Measurements from ENCODE around the gene NAA15.
"Not testable (repeated sequence)": the region's sequence is repeated elsewhere in the genome, so short reads cannot be mapped to it uniquely, and the experiment has no call there.

NAA15 gene

DNA sequence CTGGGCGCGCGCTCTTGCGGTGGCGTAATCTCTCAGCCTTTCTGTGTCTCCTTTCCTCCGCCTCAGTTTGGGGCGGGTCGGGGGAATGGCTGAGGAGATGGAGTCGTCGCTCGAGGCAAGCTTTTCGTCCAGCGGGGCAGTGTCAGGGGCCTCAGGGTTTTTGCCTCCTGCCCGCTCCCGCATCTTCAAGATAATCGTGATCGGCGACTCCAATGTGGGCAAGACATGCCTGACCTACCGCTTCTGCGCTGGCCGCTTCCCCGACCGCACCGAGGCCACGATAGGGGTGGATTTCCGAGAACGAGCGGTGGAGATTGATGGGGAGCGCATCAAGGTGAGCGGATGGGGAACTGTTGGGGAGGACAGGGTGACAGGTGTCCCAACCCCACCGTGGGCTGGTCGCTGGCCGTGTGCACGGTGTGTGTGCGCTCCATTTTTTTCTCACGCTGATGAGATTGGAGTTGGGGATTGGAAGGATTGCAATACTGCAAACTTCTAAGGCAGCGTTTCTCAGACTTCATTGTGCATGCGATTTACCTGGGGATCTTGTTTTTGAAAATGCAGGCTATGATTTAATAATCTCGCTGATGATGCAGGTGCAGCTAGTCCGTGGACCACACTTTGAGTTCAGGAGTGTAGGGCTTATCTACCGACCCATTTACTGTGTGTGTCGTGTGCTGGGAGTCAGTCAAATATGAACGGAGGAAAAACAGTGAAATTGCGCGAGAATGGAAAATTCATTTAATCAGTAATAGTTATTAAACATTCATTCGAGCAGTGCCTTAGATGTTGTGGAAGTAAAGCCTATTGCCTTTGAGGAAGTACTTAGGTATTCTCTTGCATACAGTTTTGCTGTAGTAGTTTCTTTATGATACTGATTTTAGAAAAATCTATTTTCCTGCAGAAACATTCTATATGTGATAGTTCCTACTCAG, 153.1 kb downstream of the NAA15 start, which contains the start of gene RAB33B:
TSS of gene RAB33B (plus strand) at position 11 of the 935 bp plus-strand sequence. CDS start at position 86, 75 bp downstream.
- peak within 1 kb of the TSS; percentile 95 for H3K27ac Mint-ChIP-seq
- no peaks in the 10 kb centered on the region for H3K27me3 Mint-ChIP-seq
- H3K9me3 Mint-ChIP-seq = no peaks in the 10 kb centered on the region
- peaks cover 51% of the 10 kb centered on the region for H3K4me1 Mint-ChIP-seq (ENCODE audit: low read depth)
- H3K4me3 Mint-ChIP-seq = peak within 1 kb of the TSS; percentile 89
- intact Hi-C loops (cut with micrococcal nuclease) = loop anchor here (5.0 to 10.0 kb wide), 3 partner anchors 37 to 152 kb away; partner anchors contain the start of genes NAA15, NDUFC1 and SETD7
- H3K36me3 Mint-ChIP-seq (ENCODE audit: low read depth) = peaks cover 16% of the 10 kb centered on the region

DNA sequence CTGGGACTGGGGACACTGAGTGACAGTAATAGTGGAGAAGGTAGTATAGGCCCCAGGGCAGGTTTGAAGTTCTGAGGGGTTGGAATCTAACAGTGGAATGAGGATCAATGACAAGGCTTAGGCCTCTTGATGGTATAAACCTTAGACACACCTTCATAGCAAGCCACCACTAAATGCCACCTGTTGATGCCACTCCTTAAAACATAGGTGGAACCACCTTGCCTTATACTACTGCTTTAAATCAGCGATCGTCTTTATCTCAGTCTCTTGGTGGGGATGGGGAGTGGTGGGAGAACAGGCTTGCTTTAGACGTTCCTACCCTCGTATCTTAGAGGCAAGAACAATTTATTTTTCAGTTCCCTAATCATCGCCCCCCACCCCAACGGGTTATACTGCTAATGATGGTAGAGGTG, 153.8 kb downstream of the NAA15 start:
- no peaks in the 10 kb centered on the region for H3K9me3 Mint-ChIP-seq
- peak overlapping the region; percentile 18 for H3K4me3 Mint-ChIP-seq
- no peak overlapping the region for H3K27ac Mint-ChIP-seq
- H3K27me3 Mint-ChIP-seq = no peaks in the 10 kb centered on the region
- intact Hi-C loops (cut with micrococcal nuclease) = loop anchor here (10.0 kb wide), 1 partner anchor 100 kb away; the partner anchor contains the start of gene SETD7
- peaks cover 56% of the 10 kb centered on the region for H3K4me1 Mint-ChIP-seq (ENCODE audit: low read depth)
- H3K36me3 Mint-ChIP-seq (ENCODE audit: low read depth) = peaks cover 16% of the 10 kb centered on the region

GRCh38 chr4:139457318-139457717, 156.0 kb downstream of the NAA15 start:
- Mint-ChIP-seq H3K4me1 (ENCODE audit: low read depth) (peaks cover 62% of the 10 kb centered on the region), H3K27ac (no peak overlapping the region), H3K36me3 (ENCODE audit: low read depth) (peaks cover 16% of the 10 kb centered on the region), H3K27me3 (no peaks in the 10 kb centered on the region), H3K9me3 (no peaks in the 10 kb centered on the region), H3K4me3 (no peak overlapping the region)
- intact Hi-C loops (cut with micrococcal nuclease) = loop anchor here (10.0 kb wide), 1 partner anchor 97 kb away; the partner anchor contains the start of gene SETD7

DNA sequence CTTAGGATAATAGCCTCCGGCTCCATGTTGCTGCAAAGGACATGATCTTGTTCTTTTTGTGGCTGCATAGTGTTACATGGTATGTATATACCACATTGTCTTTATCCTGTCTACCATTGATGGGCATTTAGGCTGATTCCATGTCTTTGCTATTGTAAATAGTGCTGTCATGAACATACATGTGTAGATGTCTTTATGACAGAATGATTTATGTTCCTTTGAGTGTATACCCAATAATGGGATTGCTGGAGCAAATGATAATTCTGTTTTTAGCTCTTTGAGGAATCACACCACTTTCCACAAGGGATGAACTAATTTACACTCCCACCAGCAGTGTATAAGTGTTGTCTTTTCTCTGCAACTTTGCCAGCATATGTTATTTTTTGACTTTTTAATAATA, 157.2 kb downstream of the NAA15 start:
- H3K36me3 Mint-ChIP-seq (ENCODE audit: low read depth) = peaks cover 11% of the 10 kb centered on the region
- H3K4me1 Mint-ChIP-seq (ENCODE audit: low read depth) = peaks cover 58% of the 10 kb centered on the region
- no peak overlapping the region for H3K4me3 Mint-ChIP-seq
- no peaks in the 10 kb centered on the region for H3K27me3 Mint-ChIP-seq
- H3K9me3 Mint-ChIP-seq = no peaks in the 10 kb centered on the region
- intact Hi-C loops (cut with micrococcal nuclease) = loop anchor here (10.0 kb wide), 1 partner anchor 96 kb away; the partner anchor contains the start of gene SETD7
- no peak overlapping the region for H3K27ac Mint-ChIP-seq

GRCh38 chr4:139458999-139459398, 157.7 kb downstream of the NAA15 start:
- Mint-ChIP-seq H3K27me3 (no peaks in the 10 kb centered on the region), H3K36me3 (ENCODE audit: low read depth) (peaks cover 9% of the 10 kb centered on the region), H3K9me3 (no peaks in the 10 kb centered on the region), H3K4me3 (no peak overlapping the region), H3K4me1 (ENCODE audit: low read depth) (peaks cover 62% of the 10 kb centered on the region), H3K27ac (no peak overlapping the region)
- intact Hi-C loops (cut with micrococcal nuclease) = loop anchor here (10.0 kb wide), 1 partner anchor 96 kb away; the partner anchor contains the start of gene SETD7

DNA sequence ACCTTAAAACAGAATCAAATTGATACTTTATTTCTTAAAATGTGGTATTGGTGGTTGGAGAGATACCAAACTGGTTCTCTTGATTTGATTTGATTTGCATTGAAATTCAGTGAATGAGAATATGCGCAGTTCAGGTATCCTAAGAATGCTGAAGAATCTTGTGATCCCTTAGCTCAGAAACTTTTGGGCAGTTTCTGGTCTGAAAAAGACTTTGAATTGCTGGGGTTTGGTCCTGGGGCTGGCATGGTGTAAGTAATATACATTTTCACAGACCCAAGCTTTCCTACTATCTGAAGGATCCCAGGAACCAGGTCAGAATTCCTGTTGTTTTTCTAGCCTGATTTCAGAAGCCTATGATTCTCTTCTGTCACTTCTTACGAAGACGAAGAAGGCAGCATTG, 159.3 kb downstream of the NAA15 start:
- Mint-ChIP-seq H3K27ac (no peak overlapping the region), H3K4me1 (ENCODE audit: low read depth) (peaks cover 48% of the 10 kb centered on the region), H3K27me3 (no peaks in the 10 kb centered on the region), H3K9me3 (no peaks in the 10 kb centered on the region), H3K4me3 (no peak overlapping the region), H3K36me3 (ENCODE audit: low read depth) (peaks cover 5% of the 10 kb centered on the region)
- intact Hi-C loops (cut with micrococcal nuclease) = no loop called here

DNA sequence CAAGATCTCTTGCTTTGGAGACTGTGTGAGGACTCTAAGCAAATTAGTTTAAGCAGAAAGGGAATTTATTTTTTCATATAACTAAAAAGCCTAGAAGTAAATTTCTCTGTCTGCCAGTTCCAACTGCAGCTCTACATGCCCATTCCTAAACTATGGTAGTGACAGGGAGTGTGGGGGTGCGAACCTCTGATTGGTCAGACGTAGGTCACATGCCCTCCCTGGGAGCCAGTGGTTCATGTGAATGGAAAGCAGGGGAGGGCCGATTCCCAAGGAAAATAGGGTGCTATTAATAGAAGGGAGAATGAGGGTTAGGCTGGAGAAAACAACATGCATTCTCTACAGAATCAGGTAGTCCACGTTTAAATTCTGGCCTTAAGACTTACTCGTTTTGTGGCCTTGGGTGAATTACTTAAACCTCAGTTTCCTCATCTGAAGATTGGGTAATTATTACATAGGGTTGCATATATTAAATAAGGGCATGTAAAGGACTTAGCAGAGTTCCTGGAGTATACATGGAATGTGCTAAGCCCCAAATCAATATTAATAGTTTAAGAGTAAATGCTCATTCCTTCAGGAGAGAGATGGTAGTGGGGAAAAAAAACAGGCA, 159.8 kb downstream of the NAA15 start:
- Mint-ChIP-seq H3K4me1 (ENCODE audit: low read depth) (peaks cover 42% of the 10 kb centered on the region), H3K27ac (no peak overlapping the region)

GRCh38 chr4:139464512-139464911, 163.2 kb downstream of the NAA15 start:
- peaks cover 24% of the 10 kb centered on the region for H3K4me1 Mint-ChIP-seq (ENCODE audit: low read depth)
- H3K36me3 Mint-ChIP-seq (ENCODE audit: low read depth) = peaks cover 21% of the 10 kb centered on the region
- H3K27me3 Mint-ChIP-seq; H3K27ac Mint-ChIP-seq; intact Hi-C loops (cut with micrococcal nuclease); H3K4me3 Mint-ChIP-seq: not testable (repeated sequence)
- peaks cover 18% of the 10 kb centered on the region for H3K9me3 Mint-ChIP-seq

More for the DNA sequence above, 159.8 kb downstream of the NAA15 start:
- Mint-ChIP-seq H3K27me3 (no peaks in the 10 kb centered on the region), H3K36me3 (ENCODE audit: low read depth) (peaks cover 5% of the 10 kb centered on the region), H3K4me3 (no peak overlapping the region), H3K9me3 (no peaks in the 10 kb centered on the region)
- intact Hi-C loops (cut with micrococcal nuclease) = no loop called here

DNA sequence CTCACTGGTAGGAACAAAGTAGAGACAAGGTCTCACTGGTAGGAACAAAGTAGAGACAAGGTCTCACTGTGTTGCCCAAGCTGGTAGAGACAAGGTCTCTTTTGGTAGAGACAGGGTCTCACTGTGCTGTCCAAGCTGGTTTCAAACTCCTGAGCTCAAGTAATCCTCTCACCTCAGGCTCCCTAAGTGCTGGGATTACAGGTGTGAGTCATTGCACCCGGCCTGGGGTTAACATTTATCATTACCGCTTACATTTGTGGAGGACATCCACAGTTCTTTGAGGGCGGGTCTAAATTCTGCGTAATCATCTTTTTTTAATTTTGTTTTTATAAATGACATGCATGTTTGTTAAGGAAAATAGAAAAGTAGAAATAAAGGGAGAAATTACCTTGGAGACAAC, 164.6 kb downstream of the NAA15 start:
- Mint-ChIP-seq H3K4me3 (no peak overlapping the region), H3K36me3 (ENCODE audit: low read depth) (peaks cover 21% of the 10 kb centered on the region), H3K27me3 (no peaks in the 10 kb centered on the region), H3K27ac (no peak overlapping the region), H3K9me3 (peaks cover 18% of the 10 kb centered on the region), H3K4me1 (ENCODE audit: low read depth) (peaks cover 31% of the 10 kb centered on the region)
- intact Hi-C loops (cut with micrococcal nuclease) = no loop called here

GRCh38 chr4:139468756-139469155, 167.5 kb downstream of the NAA15 start:
- intact Hi-C loops (cut with micrococcal nuclease); H3K27me3 Mint-ChIP-seq; H3K27ac Mint-ChIP-seq; H3K4me3 Mint-ChIP-seq: not testable (repeated sequence)
- peaks cover 33% of the 10 kb centered on the region for H3K36me3 Mint-ChIP-seq (ENCODE audit: low read depth)
- peaks cover 18% of the 10 kb centered on the region for H3K9me3 Mint-ChIP-seq
- peaks cover 29% of the 10 kb centered on the region for H3K4me1 Mint-ChIP-seq (ENCODE audit: low read depth)

DNA sequence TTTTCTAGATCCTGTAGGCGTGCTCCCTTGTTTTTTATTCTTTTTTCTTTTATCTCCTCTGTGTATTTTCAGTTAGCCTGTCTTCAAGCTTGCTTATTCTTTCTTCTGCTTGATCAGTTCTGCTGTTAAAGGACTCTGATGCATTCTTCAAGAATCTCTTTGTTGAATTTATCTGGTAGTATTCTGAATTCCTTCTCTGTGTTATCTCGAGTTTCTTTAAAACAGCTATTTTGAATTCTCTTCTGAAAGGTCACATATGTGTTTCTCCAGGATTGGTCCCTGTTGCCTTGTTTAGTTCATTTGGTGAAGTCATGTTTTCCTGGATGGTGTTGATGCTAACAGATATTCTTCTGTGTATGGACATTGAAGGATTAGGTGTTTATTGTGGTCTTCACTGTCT, 167.9 kb downstream of the NAA15 start:
- peaks cover 28% of the 10 kb centered on the region for H3K36me3 Mint-ChIP-seq (ENCODE audit: low read depth)

More for the DNA sequence above, 167.9 kb downstream of the NAA15 start:
- intact Hi-C loops (cut with micrococcal nuclease) = no loop called here
- H3K27me3 Mint-ChIP-seq = no peaks in the 10 kb centered on the region
- no peak overlapping the region for H3K4me3 Mint-ChIP-seq
- H3K27ac Mint-ChIP-seq = no peak overlapping the region
- H3K4me1 Mint-ChIP-seq (ENCODE audit: low read depth) = peaks cover 26% of the 10 kb centered on the region
- H3K9me3 Mint-ChIP-seq = peaks cover 18% of the 10 kb centered on the region
